Stimulated activated CD8-positive, alpha-beta memory T cell treated with anti-CD3 and anti-CD28 coated beads, Interleukin-4, amount 100 ng/mL, for 1 hour (primary cell): Measurements from ENCODE around the gene KSR2.
A peak's percentile ranks its signal among the peaks of the same experiment; 100 is the strongest.
"Not testable (repeated sequence)": the region's sequence is repeated elsewhere in the genome, so short reads cannot be mapped to it uniquely, and the experiment has no call there.

Source experiments
- DNase-seq, 2 donors: peaks; one replicate each; pipeline ENCODE4 v3.0.0-alpha.2; 2020; ENCODE audit warnings: low read depth in 2 of 2, low spot score in 1 of 2

KSR2 gene

DNA sequence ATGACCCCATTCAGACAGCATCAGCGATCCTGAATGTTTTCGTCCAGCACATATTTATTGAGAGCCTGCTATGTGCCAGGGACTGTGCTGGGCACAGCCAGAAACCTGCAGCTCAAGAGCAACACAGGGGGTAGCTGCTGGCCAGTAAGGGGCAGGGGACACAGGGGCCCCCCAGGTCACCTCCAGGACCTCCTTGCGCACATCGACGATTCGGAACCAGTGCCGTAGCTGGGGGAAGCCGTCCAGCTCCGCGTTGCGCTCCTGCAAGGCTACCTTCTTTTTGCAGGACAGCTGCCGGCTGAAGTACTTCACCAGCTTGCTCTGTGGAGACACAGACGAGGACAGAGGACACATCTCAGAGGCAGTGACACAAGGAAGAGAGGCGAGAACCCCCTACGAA, 108.7 kb downstream of the KSR2 start:
- no peak for DNase-seq

DNA sequence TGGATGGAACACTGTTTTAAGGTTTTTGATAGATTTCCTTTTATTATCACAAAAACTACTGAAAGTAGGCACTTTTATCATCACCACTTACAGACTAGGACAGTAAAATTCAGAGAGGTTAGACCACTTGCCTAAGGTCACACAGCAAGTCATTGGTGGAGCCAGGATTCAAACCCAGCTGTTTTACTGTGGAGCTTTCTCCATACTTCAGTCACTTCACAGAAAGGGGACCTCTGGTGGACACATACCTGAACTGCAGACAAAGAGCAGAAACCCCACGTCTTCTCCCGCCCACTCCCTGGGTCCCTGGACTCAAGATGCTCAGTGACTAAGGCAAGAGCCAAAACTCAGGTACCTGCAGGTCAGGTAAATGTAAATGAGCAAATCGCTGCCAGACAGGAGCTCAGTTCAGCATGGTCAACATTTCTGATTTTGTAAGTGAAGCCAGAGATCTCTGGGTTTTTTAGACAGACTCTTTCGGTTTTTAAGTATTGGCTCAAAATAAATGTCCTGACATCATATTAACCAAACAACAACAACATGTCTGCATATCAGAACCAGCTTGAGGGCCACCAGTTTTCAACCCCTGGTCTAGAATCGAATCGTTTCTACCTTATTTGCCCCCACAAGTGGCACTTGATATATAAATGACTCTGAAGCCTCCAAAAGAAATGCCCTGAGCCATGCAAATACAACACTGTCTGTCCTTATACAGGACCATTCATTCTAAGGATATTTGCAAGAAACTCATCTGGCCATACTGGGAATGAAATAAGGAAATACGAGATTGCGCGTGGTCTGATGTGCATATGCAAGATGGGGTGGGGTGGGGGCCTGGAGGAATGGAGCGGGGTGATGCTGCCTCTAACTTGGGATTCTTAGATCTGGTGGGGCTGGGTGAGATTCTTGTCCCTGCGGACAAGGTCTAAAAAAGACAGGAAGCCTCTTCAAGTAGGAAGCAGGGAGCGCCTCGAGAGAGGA, 110.9 kb downstream of the KSR2 start:
- DNase-seq: peak in 1 of 2 donors; percentile 15

GRCh38 chr12:117857139-117857538, 111.7 kb downstream of the KSR2 start:
- not testable (repeated sequence) for DNase-seq

DNA sequence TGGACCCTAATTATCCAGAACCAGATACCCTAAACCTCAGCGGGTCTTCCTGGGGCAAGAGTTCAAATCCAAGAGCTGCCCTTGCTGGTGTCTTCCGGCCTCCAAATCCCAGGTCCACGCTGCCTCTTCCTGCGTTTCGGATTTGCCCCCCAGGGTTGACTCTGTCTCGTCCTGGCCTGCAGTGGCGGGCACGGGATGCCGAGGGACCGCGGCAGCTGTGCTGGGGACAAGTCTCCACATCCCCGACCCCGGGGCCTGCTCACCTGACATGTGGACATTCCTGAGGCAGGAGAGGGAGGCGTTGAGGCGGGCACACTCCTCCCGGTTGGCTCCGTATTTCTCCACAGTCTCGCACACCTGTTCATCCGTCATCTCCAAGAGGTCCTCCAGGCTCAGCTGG, 113.6 kb downstream of the KSR2 start:
- DNase-seq: no peak

DNA sequence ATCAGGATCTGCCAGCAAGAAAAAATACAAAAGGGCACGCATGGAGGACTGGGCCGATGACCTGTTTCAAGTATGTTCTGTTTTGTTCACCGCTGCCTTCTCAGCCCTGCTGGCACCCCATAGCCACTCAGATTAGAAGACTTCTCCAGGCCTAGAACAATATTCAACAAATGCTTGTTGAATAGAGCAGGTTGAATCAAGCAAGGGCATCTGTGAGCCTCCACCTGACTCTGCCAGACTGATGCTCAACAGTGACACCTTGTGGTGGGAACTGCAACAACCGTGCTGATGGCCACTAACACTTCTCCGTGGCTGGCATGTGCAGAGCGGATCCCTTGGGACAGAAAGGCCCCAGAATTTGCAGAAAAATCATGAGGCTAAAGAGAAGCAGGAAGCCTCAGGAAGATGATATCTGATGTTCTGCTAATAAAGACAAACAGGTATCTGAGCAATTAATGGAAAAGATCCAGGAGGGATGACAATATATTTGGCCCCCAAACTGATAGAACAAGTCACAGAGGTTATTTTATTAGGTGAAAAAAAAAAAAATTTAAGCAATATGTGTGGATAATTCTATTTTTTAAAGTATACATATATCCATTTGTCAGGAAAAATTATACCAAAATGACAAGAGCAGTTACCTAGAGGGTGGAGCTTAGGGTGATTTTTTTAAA, 114.3 kb downstream of the KSR2 start:
- no peak for DNase-seq

DNA sequence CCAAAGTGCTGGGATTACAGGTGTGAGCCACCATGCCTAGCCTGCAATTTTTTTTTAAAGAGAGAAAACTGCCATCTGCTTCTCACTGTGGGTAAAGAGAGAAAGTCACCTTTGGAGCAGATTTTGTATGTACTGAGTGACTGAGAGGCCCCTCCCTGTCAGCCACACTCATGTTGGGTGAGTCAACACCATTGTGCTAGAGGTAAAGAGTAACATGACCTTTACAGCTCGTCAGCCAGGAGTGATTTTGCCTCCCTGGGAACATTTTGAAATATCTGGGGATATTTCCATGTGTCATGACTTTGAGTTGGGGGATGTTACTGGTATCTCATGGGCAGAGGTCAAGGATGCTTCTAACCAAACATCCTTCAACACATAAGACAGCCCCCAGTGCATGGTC, 115.2 kb downstream of the KSR2 start:
- no peak for DNase-seq

DNA sequence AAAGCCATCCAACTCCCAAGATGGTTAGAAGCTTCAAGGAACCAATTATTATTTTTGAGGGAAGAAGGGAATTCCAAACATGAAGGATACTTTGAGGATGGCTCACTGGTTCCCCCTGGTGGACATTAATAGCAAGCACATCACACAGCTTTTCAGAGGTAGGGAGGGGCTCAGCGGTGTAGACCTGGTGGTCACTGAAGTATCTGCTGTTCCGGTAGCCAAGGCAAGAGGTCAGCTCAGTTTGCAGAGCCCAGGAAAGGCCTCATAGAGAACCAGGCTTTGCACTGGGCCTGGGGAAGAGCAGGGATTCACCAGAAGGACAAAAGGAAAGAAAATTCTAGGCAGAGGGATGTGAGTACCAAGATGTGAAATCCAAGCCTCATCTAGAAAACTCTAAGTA, 118.7 kb downstream of the KSR2 start:
- no peak for DNase-seq

DNA sequence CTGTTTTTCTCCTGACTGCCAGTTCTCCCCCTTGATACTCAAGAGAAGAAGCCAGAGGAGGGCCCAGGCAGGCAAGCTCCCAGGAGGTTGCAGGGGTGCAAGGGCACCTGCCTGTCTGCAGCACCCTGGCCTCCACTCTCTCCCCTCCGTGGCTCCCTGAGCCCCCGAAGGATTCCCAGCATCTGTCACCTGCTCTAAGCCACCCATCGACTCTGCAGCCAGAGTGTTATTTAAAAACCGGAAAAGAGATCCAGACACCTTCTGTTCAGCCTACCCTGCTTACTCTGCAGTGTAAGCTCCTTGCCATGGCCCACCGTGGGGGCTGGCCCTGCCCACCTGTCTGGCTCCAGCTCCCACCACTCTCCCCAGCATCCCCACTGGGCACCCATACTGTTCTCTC, 121.4 kb downstream of the KSR2 start:
- no peak for DNase-seq

GRCh38 chr12:117845271-117845904, 123.4 kb downstream of the KSR2 start:
- no peak for DNase-seq

GRCh38 chr12:117844114-117844830, 124.5 kb downstream of the KSR2 start:
- DNase-seq: no peak

DNA sequence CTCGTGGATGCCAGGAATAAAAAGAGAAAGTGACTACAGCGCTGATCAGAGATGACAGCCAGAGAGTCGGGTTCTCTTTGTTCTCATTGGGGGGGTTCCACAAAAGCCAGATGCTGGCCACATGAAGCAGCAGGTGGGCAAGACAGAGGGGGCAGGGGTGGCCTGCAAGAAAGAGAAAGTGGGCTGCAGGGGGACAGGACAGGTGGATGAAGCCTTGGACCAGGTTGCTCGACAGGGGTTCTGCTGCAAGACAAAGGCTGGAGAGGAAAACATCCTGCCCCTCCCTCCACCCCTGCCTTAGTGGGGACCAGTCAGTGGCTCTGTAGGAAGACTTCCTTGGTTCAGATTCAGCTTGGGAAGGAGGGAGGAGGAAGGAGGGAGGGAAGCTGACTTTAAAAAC, 126.2 kb downstream of the KSR2 start:
- no peak for DNase-seq

GRCh38 chr12:117842220-117842619, 126.6 kb downstream of the KSR2 start:
- DNase-seq: no peak

DNA sequence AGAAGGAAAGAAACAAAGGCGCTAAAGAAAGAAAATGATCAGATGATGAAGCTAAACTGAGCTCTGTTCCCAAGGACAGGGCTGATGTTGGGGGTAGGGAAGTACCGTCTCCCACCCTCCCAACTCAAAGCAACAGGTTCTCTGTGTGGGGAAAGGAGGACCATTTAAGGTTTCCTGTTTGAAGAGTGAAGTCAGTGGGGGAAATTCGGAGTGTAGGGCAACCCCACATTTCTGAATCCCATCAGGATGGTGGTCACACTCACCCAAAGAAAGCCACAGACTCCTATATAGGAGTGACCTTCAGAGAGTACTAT, 131.1 kb downstream of the KSR2 start:
- no peak for DNase-seq

DNA sequence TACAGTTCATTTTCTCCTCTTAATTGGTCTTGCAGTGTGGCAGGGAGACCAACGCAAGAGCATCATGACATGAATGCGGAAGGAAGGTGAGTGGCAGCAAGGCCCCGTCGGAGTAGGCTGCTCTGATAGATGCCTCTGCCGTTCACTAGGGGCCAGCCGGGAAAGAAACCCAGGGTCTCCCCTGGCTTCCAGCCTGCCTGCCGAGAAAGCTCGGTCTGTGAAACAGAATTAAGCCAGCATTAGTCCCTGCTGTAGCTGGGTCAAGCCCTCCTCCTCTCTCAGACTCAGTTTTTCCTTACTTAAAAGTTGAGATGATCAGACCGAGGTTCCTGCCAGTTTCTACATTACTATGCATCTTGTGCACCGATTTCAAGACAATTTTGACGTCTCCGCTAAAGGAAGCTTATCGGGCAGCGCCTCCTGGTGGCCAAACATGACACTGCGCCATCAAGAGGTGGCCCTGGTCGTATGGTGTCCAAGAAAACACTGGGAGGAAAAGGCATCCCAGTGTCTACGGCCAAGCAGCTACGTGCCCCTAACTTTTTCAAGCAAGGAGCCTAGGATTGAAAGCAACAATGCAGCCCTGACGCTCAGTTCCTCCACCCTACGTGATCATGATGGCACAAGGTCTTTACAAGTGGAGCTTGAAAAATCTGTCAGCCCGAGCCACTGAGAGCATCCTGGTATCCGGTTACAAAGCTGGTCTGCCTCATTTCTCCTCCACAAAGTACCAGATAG, 131.6 kb downstream of the KSR2 start:
- peak; percentile 32 to 53 for DNase-seq

- DNase-seq: no peak
Measured at GRCh38 chr12:117836476-117836875, 132.3 kb downstream of the KSR2 start.

- DNase-seq: no peak
Measured at GRCh38 chr12:117835156-117835555, 133.6 kb downstream of the KSR2 start.

DNA sequence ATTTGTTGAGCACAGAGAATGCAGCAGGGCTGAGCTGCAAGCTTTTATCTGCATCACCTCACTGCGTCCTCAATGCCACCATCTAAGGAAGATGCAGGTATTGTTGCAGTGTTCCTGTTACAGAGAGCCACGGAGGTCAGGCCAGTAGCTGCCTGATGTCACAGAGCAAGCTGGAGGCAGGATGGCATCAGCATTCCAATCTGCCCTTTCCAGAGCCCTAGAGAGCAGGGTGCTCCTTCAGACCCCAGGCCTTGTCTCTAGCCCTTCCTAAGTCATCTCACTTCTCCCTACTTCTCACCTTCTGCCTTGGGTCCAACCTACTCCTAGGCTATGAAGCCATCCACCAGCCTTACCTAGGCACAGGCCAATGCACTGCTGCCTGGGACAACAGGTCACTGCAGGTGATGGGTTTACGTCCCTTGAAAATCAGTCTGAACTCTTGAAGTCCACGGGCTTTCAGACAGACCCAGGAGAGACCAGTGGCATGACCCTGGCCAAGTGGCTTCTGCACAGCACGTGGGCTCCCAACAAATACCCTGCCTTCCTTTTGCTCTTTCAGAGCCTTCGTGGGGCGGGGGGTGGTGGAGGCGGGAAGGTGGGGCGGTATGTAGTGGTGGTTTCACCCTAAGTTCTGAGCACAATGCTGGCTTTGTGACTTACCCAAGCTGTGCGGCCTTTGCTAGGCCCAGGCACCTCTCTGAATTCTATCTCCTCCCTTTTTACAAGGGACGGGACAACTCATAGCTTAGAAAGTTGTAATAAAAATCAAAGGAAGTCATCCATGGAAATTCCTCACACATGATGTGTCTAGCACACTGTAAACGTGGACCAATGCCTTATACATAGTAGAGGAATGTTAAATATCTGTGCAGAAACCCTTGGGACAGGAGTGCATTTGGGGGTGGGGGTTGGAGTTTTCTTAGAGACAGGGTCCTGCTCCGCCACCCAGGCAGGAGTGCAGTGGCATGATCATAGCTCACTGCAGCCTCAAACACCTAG, 136.0 kb downstream of the KSR2 start:
- DNase-seq: no peak

DNA sequence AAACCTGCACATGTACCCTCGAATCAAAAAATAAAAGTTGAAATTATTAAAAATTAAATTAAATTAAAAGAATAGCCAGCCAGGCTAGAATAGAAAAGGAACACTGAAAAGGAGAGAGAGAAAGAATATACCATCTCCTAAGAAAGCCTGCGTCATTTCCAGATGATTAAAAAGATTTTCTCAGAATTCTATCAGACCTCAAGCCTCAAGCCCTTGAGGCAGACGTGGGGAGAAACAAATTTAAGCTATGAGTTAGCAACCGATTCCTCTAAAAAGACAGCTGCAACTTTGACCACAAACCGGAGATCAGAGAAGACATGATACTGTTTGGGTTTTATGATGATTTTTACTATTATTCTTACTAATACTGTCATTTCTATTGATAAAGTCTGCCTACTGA, 138.3 kb downstream of the KSR2 start:
- DNase-seq: no peak

- DNase-seq: no peak
Measured at GRCh38 chr12:117829108-117829507, 139.7 kb downstream of the KSR2 start.

DNA sequence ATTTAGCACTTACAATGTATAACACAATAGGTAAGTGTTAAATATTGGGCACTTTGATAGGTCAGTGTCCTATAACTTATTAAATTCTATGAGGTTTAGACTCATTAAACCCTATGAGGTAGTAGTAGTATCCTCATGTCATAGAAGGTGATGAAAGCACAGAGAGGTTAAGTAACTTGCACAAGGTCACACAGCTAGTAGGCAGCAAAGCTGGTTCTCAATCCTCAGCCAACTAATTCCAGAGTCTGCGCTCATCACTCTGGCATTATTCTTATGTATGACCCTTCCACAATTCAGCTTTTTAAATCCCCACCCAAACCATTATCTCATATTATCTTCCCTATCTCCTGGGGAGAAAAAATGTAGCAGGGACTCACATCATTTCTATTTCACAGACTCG, 141.1 kb downstream of the KSR2 start:
- DNase-seq: no peak
